ENCODE measurements around the gene ZNF385D.

The ZNF385D gene

GRCh38 chr3:21647961-21648360 is 103.0 kb downstream of the ZNF385D start:
- H3K4me3 ChIP-seq (ENCODE audit: low read depth, low read length) = no peak overlapping the region
- DNase-seq (ENCODE audit: low read depth) = no peak
- no peak for TF ChIP-seq MYC (IDR thresholded peaks at IDR 0.05; ENCODE audit: low read depth, low read length)
- no peak for TF ChIP-seq POLR2A (IDR thresholded peaks at IDR 0.05; ENCODE audit: extremely low read depth, insufficient read length)
- TF ChIP-seq, protein P1, sequence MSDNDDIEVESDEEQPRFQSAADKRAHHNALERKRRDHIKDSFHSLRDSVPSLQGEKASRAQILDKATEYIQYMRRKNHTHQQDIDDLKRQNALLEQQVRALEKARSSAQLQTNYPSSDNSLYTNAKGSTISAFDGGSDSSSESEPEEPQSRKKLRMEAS (IDR thresholded peaks at IDR 0.05; ENCODE audit: low read depth, low read length) = no peak
- no peak for TF ChIP-seq CTCF (IDR thresholded peaks at IDR 0.05; ENCODE audit: low read depth, low read length)

GRCh38 chr3:21645121-21645897 is 105.7 kb downstream of the ZNF385D start:
- DNase-seq (ENCODE audit: low read depth) = no peak
- TF ChIP-seq, protein P1 (IDR thresholded peaks at IDR 0.05; ENCODE audit: low read depth, low read length) = no peak
- no peak for TF ChIP-seq MYC (IDR thresholded peaks at IDR 0.05; ENCODE audit: low read depth, low read length)
- no peak for TF ChIP-seq CTCF (IDR thresholded peaks at IDR 0.05; ENCODE audit: low read depth, low read length)
- no peak for TF ChIP-seq POLR2A (IDR thresholded peaks at IDR 0.05; ENCODE audit: extremely low read depth, insufficient read length)

GRCh38 chr3:21644268-21644667 is 106.7 kb downstream of the ZNF385D start:
- no peak for TF ChIP-seq POLR2A (IDR thresholded peaks at IDR 0.05; ENCODE audit: extremely low read depth, insufficient read length)
- no peak for TF ChIP-seq MYC (IDR thresholded peaks at IDR 0.05; ENCODE audit: low read depth, low read length)
- no peak for TF ChIP-seq CTCF (IDR thresholded peaks at IDR 0.05; ENCODE audit: low read depth, low read length)
- TF ChIP-seq, protein P1 (IDR thresholded peaks at IDR 0.05; ENCODE audit: low read depth, low read length) = no peak
- DNase-seq (ENCODE audit: low read depth) = no peak
- H3K4me3 ChIP-seq (ENCODE audit: low read depth, low read length) = no peak overlapping the region

More at GRCh38 chr3:21645121-21645897, 105.7 kb downstream of the ZNF385D start:
- H3K4me3 ChIP-seq (ENCODE audit: low read depth, low read length) = no peak overlapping the region

- DNase-seq (ENCODE audit: low read depth) = no peak
- no peak overlapping the region for H3K4me3 ChIP-seq (ENCODE audit: low read depth, low read length)
- TF ChIP-seq POLR2A (IDR thresholded peaks at IDR 0.05; ENCODE audit: extremely low read depth, insufficient read length) (no peak), MYC (IDR thresholded peaks at IDR 0.05; ENCODE audit: low read depth, low read length) (no peak), CTCF (IDR thresholded peaks at IDR 0.05; ENCODE audit: low read depth, low read length) (no peak)
- TF ChIP-seq, protein P1 (IDR thresholded peaks at IDR 0.05; ENCODE audit: low read depth, low read length) = no peak
These were observed 107.3 kb downstream of the ZNF385D start for GRCh38 chr3:21643752-21644151.

- TF ChIP-seq, protein P1 (IDR thresholded peaks at IDR 0.05; ENCODE audit: low read depth, low read length) = no peak
- TF ChIP-seq MYC (IDR thresholded peaks at IDR 0.05; ENCODE audit: low read depth, low read length) (no peak), POLR2A (IDR thresholded peaks at IDR 0.05; ENCODE audit: extremely low read depth, insufficient read length) (no peak), CTCF (IDR thresholded peaks at IDR 0.05; ENCODE audit: low read depth, low read length) (no peak)
- no peak overlapping the region for H3K4me3 ChIP-seq (ENCODE audit: low read depth, low read length)
- no peak for DNase-seq (ENCODE audit: low read depth)
These were observed 108.6 kb downstream of the ZNF385D start for GRCh38 chr3:21642433-21642832.

Data from NB4 (cell line).